K562 (cell line): ENCODE data around the gene GRIA1.

Source experiments
- ATF2 ChIP-seq: sonication (generic); formaldehyde crosslinking; IDR thresholded peaks from 2 replicates; pipeline ENCODE4 v1.8.1; 2022; ENCODE audit warnings: missing genetic modification reagents
- ATF7 ChIP-seq: fragments of 450-650 bp; IDR thresholded peaks from 2 replicates; pipeline ENCODE4 v1.7.1; 2014; ENCODE audit warnings: mild to moderate bottlenecking, moderate library complexity
- CTCF ChIP-seq, 3 experiments: IDR thresholded peaks in 2 of 3; conservative IDR thresholded peaks in 1 of 3; 2 replicates each; pipeline ENCODE4 v1.5.1; 2011 to 2012; ENCODE audit warnings: low read length in 3 of 3, mild to moderate bottlenecking in 3 of 3, control low read depth in 2 of 3, improper control_type of control experiment in 1 of 3, inconsistent platforms in 1 of 3, low read depth in 1 of 3, mixed read lengths in 1 of 3, moderate library complexity in 1 of 3; ENCODE audit not compliant: insufficient read depth in 2 of 3
- EZH2 ChIP-seq: IDR thresholded peaks from 2 replicates; pipeline ENCODE4 v1.6.1; 2012; ENCODE audit warnings: low read depth, mild to moderate bottlenecking, inconsistent platforms, low read length, borderline replicate concordance
- MAX ChIP-seq: sonication (generic); formaldehyde crosslinking; IDR thresholded peaks from 2 replicates; pipeline ENCODE4 v1.9.0; 2022; ENCODE audit warnings: mild to moderate bottlenecking, missing genetic modification reagents
- MXI1 ChIP-seq: IDR thresholded peaks from 2 replicates; pipeline ENCODE4 v1.6.1; 2011; ENCODE audit warnings: low read depth, mild to moderate bottlenecking, improper control_type of control experiment, low read length
- TAF1 ChIP-seq: IDR thresholded peaks from 2 replicates; pipeline ENCODE4 v1.6.1; 2011; ENCODE audit warnings: mild to moderate bottlenecking, low read length, moderate library complexity; ENCODE audit not compliant: insufficient read depth, control insufficient read depth, severe bottlenecking; ENCODE audit errors: extremely low read depth
- TAF7 ChIP-seq: fragments of 450-650 bp; IDR thresholded peaks from 2 replicates; pipeline ENCODE4 v1.6.1; 2016; ENCODE audit warnings: missing genetic modification characterization, missing compliant biosample characterization
- TCF7 ChIP-seq: sonication (generic); IDR thresholded peaks from 2 replicates; pipeline ENCODE4 v1.6.1; 2016; ENCODE audit warnings: antibody characterized with exemption, borderline replicate concordance
- XRCC3 ChIP-seq: fragments of 450-650 bp; IDR thresholded peaks from 2 replicates; pipeline ENCODE4 v1.6.1; 2017; ENCODE audit warnings: mild to moderate bottlenecking, moderate library complexity
- ZBED1 ChIP-seq: IDR thresholded peaks from 2 replicates; pipeline ENCODE4 v1.6.1; 2014
- ZHX1 ChIP-seq: fragments of 150-350 bp; conservative IDR thresholded peaks from 2 replicates; pipeline ENCODE4 v1.6.1; 2014; ENCODE audit warnings: low read length
- ZZZ3 ChIP-seq: fragments of 450-650 bp; IDR thresholded peaks from 2 replicates; pipeline ENCODE4 v1.6.1; 2016; ENCODE audit warnings: antibody characterized with exemption, mild to moderate bottlenecking, moderate library complexity

- no peak for TF ChIP-seq ATF2 (CRISPR knock-in tag)
- TF ChIP-seq EZH2 = no peak
- TF ChIP-seq XRCC3 = no peak
- no peak for TF ChIP-seq MXI1
- no peak for TF ChIP-seq ATF7
- no peak for TF ChIP-seq TAF7 (tag)
- TF ChIP-seq ZHX1 = no peak
- TF ChIP-seq CTCF (IDR thresholded peaks at IDR 0.05 in 2 of 3, conservative IDR thresholded peaks at IDR 0.05 in 1 of 3; ENCODE audit: insufficient read depth in 2 of 3, low read depth in 1 of 3, low read length in 3 of 3) = no peak
- TF ChIP-seq ZBED1 = no peak
- no peak for TF ChIP-seq MAX (CRISPR knock-in tag)
- TF ChIP-seq TCF7 = no peak
- no peak for TF ChIP-seq TAF1
- no peak for TF ChIP-seq ZZZ3
Measured at GRCh38 chr5:153707626-153708025, 217.2 kb downstream of the GRIA1 start.
